OCI-M2 (cell line): Measurements from ENCODE around the gene DACT2.
"Not testable (repeated sequence)": the region's sequence is repeated elsewhere in the genome, so short reads cannot be mapped to it uniquely, and the experiment has no call there.

ENCODE experiments used
- DNase-seq: peaks from one replicate; lab custom pipeline; 2025; ENCODE audit not compliant: unreplicated experiment; lab: John Stamatoyannopoulos, UW

The DACT2 gene

GRCh38 chr6:168304752-168305015 lies 14.9 kb downstream of the DACT2 start:
- DNase-seq, result no peak

DNA sequence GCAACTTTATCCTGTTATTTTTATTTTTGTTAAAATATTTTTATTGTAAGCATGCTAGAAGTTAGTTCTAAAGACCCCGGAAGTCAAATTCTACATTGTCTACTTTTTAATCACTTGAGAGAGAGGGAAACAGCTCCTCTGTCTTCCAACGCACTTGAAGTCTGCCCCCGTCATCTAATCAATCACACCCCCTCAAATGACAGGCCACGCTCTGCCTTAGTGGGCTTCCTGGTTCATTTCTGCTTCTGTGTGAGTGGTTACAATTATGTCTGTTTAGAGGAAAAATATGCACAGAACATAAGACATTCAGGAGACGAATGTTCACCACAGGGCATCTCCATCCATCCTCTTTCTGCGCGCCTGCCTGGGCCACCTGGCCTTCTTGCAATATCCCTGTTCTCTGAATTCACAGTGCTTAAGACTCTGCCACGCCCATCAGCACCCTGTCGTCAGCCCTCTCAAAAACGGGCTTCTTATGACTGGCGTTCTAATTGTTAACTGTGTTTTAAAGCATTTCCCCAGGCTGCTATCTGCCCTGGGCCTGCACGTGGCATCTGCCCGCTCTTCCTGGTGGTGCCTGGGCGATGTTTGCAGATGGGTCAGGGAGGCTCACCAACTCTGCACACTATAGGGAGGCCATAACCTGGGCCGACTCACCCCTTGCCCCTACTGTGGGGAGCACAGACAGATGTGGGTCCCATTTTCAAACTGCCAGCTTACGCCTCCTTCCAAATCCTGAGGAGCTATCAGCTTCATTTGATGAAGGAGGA lies 15.4 kb downstream of the DACT2 start:
- DNase-seq, result no peak

DNA sequence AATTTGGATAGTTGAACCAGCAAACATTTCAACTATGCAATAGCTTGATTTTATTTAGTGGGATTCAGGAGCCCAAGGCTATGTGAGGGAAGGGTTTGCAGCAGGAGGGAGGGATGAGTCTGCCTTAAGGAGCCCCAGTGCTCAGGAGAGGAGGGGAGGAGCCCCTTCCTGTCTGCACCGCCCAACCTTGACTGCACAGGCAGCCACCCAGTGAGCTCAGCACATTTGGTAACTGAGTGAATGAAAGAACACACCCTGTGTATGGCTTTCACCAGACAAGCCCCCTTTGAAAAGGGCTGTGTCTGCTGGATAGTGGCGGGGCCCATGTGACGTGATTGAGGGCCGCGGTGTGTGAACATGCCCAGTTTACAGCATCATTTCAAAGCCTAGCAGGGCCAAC lies 17.0 kb downstream of the DACT2 start:
- no peak for DNase-seq

DNA sequence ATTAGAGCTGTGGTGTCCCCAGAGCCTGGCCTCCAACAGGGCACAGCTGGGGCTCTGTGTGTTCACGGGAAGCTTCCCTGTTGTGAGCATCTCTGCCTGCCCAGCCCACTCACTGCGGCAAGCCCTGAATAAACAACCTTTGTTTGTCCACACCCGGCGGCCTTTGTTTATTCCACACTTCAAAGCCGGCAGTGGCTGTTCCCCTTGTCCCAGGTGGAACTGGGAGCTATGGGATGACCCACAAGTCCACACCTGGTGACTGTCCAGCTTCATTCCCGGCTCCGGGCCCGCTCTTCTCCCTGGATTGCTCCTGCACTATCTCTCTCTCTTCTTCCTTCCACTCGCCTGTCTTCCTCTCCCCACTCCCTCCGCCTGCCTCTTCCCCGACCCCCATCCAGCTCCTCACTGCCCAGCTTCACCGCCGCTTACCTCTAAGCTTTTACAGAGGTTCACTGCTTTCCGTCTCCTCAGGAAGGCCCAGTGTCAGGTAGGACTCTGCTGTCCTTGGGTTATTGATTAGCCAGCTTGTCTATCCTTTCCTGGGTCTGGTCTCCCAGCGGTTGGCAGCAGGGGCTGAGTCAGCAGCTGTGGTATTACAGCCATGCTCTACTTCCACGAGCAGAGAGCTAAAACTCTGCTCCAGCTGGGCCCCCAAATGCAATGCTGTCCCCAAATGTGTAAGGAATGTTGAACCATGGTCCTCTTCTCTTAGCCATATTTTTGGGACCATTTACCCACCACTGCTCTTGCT lies 17.8 kb downstream of the DACT2 start:
- DNase-seq, result no peak

DNA sequence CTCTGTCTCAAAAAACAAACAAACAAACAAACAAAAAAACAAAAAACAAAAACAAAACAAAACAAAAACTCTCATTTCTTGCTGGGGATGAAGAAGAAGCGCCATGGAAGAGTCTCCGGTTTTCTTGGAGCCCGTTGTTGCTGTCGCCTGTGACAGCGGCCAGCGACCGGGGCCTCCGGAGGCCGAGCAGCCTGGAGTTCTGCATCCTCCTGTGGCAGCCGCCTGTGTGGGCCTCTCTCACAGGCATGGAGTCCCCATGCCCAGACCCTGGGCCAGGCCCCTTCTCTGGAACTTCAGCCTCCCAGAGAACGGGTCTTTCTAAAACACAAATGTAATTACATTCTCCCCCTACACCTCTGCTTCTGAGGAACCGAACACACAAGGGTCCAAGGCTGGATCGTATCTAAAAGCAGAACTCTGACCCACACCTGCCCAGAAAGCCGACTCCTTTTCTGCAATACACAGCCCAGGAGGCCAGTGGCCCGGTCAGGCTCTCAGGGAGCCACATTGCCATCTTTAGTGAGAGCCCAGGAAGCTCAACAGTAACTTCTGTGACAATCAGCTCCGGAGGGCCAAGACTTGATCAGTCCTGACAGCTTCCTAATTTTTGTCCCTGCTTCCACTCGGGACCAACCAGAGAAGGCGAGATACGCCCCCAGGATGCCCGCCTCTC lies 18.5 kb downstream of the DACT2 start:
- DNase-seq, result no peak

DNA sequence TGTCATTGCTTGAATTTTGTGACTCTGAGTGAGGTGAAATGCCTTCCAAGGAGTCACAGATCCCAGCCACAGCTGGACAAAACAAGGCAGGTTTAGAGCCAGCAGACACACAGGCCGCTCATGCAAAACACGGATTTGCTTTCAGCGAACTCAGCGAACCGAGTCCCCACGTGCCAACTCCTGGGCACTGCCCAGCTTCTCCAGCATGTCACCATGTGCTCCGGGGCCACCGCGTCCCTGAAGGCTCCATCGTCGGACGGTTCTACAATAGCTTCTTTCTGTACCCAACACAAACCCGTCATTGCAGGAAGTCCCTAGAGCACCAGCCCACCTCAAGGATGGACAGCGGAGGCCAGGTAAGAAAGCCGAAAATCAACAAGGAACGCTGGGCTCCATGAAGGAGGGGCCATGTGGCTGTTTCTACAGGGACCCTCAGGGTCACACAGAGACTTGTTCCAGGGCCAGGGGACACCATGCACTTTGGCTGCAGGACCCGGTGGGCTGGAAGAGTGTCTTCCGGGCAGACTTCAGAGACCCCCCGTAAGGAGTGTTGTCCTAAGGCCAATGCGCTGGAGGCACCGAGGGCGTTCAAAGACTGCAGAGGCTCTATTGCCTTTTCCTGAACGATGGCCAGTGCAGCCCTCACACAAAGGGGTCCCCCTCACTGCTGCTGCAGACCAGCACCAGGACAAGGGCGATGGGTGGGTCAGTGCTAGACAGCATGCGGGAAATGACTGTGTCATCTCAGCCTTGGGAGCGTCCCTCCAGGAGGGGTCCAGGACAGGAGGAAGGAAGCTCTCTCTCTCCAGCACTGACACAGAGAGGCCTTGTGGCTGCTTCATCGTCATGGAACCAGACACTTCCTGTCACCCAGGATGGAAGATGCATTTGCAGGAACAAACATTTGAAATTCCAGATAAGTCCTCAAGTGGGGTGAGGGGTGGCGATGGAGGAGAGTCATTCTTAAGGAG lies 19.8 kb downstream of the DACT2 start:
- DNase-seq, result no peak

- DNase-seq, result no peak
These were observed 21.9 kb downstream of the DACT2 start for GRCh38 chr6:168297643-168298042.

- no peak for DNase-seq
These were observed 24.7 kb downstream of the DACT2 start for GRCh38 chr6:168294901-168295300.

DNA sequence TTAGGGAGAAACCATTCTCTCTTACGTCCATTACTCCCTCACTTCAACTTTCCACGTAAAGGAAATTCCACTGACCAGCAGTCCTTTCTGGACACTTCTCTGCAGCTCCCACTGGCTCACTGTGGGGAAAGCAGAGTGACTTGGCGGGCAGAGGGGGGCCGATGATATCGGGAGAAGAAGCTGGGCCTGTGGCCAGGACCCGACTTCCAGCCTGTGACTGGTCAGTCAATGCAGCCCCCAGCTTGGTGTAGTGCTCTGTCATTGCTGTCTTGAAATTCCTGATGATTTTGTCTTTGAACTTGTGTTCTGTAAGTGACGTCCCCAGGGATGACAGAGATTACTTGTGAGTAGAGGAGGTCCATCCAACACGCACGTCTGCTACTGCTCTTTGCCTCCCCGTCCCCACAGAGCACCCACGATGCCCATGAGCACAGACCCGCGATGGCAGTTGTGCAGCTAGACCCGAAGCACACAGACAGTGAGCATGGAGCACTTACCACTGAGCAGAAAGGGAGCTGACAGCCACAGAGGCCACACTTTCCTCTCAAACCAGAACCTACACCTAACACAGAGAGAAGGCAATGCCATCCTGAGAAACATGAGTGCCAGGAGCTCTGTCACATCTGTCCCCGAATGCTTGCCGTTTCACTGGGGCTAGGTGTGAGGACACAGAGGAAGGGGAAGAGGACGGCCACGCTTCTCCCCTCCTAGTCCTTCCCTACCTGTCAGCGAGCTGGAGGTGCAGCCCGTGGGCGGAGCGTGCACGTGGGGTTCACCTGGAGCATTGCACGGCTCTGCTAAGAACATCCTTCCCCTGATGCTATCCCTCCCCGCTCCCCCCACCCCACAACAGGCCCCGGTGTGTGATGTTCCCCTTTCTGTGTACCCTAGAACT lies 25.7 kb downstream of the DACT2 start:
- no peak for DNase-seq

GRCh38 chr6:168292826-168293225 lies 26.8 kb downstream of the DACT2 start:
- no peak for DNase-seq

- no peak for DNase-seq
These were observed 28.1 kb downstream of the DACT2 start for GRCh38 chr6:168291450-168291849.

- DNase-seq, result no peak
These were observed 29.5 kb downstream of the DACT2 start for GRCh38 chr6:168290095-168290494.

DNA sequence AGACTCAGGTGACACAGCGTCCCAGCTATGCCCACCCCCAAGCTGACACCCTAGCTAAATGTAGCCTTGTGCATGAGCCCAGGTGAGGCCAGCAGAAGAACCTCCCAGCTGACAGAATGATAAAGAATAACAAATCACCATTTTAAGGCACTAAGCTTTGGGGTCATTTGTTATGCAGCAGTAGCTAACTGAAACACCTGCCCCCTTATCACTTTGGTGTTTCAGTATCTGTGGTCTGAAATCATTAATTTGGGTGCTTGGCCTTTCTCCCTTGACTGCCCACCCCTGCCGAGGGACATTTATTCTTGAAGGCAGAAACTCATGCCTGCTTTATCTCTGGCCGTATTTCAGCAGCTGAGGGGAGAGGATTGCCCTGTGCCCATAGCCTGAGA lies 30.0 kb downstream of the DACT2 start:
- no peak for DNase-seq

- DNase-seq, result no peak
These were observed 30.6 kb downstream of the DACT2 start for GRCh38 chr6:168288781-168289570.

DNA sequence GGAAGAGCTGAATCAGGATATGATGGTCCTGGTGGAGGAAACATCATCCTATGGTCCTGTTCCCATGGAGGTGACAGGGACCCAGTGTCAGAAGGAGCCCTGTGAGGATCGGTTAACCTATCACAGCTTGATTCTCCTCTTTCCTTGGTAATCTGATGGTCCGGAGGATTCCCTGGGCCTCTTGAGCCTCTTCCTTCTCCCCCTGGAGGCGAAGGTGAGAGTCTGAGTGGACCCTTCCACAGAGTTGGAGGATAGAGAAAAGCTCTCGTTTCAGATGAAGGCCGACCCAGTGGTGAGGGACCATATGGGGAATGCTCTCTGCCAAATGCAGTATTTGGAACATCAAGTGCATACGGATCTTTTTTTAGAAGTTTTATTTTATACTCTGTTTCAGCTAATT lies 32.1 kb downstream of the DACT2 start:
- DNase-seq, result not testable (repeated sequence)

- DNase-seq, result not testable (repeated sequence)
These were observed 32.7 kb downstream of the DACT2 start for GRCh38 chr6:168286771-168287446.

- no peak for DNase-seq
These were observed 33.5 kb downstream of the DACT2 start for GRCh38 chr6:168286116-168286515.

DNA sequence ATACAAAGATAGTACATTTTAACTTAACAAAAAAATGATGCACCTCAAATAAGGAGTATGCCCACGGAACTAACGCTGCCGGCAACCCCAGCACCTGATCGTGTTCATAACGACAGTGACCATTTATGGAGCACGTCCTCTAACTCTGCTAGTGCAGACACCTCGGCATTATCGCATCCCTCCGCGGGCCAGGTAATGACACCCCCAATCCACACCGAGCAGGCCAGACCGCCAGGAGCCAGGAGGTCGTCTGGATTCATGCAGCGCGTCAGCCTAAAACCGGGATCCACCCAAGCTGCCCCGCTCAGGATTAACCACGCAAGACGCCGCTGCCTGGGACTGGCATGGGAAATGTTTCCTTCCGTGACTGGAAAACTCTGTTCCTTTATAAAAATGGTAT lies 34.1 kb downstream of the DACT2 start:
- DNase-seq, result no peak

- no peak for DNase-seq
These were observed 35.4 kb downstream of the DACT2 start for GRCh38 chr6:168284187-168284586.
